Measurements from ENCODE around the gene TNNI2.

GRCh38 chr11:1830322-1831223, 8.2 kb upstream of the TNNI2 start:
- TF ChIP-seq CTCF (IDR thresholded peaks at IDR 0.05) (no peak), POLR2A (IDR thresholded peaks at IDR 0.05) (no peak)
